SK-N-SH (cell line): Measurements from ENCODE around the gene FAM53C. TPM values are rescaled to one million over a fixed set of nuclear protein-coding genes. Genes with fewer than 3 reads are reported as not detected.

Experiments used
- CTCF ChIA-PET: fragments of 300-600, 350-600 bp; formaldehyde crosslinking; extraction: SDS; loops from one replicate; lab custom pipeline; 2021; lab: Yijun Ruan, JAX
- POLR2A ChIA-PET: fragments of 350-600 bp; sonication (Branson Sonifier 250); formaldehyde crosslinking; extraction: SDS; loops from one replicate; lab custom pipeline; 2020; ENCODE audit warnings: antibody characterized with exemption, inconsistent platforms; lab: Yijun Ruan, JAX
- DNase-seq: peaks from one replicate; pipeline ENCODE4 v3.0.0; 2012
- H2AFZ ChIP-seq: fragments of 200-600 bp; sonication (generic); 2 replicates; pipeline ENCODE4 v1.8.1; 2016; ENCODE audit warnings: antibody characterized with exemption, mild to moderate bottlenecking, low read depth
- H3F3A ChIP-seq: fragments of 200-600 bp; sonication (generic); replicated peaks from 2 replicates; pipeline ENCODE3; 2016; ENCODE audit warnings: antibody characterized with exemption, mild to moderate bottlenecking; ENCODE audit not compliant: insufficient read depth
- H3K27ac ChIP-seq, 2 experiments: fragments of 200-500 bp in 1 of 2; fragments of 200-600 bp in 1 of 2; sonication (Bioruptor generic) in 1 of 2; sonication (generic), shearing (Covaris generic) in 1 of 2; 2 replicates each; pipeline versions ENCODE4 v1.5.1 to v1.6.1; 2014 to 2016; ENCODE audit warnings: low read depth in 2 of 2, inconsistent platforms in 1 of 2, low read length in 1 of 2, mild to moderate bottlenecking in 1 of 2, mixed read lengths in 1 of 2
- H3K27me3 ChIP-seq: fragments of 200-600 bp; sonication (generic), shearing (Covaris generic); 2 replicates; pipeline ENCODE4 v1.6.1; 2016; ENCODE audit warnings: mixed run types; ENCODE audit not compliant: insufficient read depth
- H3K36me3 ChIP-seq, 2 experiments: fragments of 200-500 bp in 1 of 2; fragments of 200-600 bp in 1 of 2; sonication (Bioruptor generic) in 1 of 2; sonication (generic) in 1 of 2; replicated peaks in 1 of 2; 2 replicates each; pipeline versions ENCODE3 to v1.5.1; 2014 to 2016; ENCODE audit warnings: low read length in 1 of 2, mild to moderate bottlenecking in 1 of 2; ENCODE audit not compliant: insufficient read depth in 2 of 2, control insufficient read depth in 1 of 2
- H3K4me1 ChIP-seq, 2 experiments: fragments of 200-500 bp in 1 of 2; fragments of 200-600 bp in 1 of 2; sonication (Bioruptor generic) in 1 of 2; sonication (generic), shearing (Covaris generic) in 1 of 2; 2 replicates each; pipeline versions ENCODE4 v1.5.1 to v1.6.1; 2014 to 2016; ENCODE audit warnings: low read depth in 1 of 2, low read length in 1 of 2, mixed run types in 1 of 2; ENCODE audit not compliant: insufficient read depth in 2 of 2, control insufficient read depth in 1 of 2
- H3K4me2 ChIP-seq: fragments of 200-600 bp; sonication (generic), shearing (Covaris generic); 2 replicates; pipeline ENCODE4 v1.6.1; 2017; ENCODE audit warnings: mixed run types
- H3K4me3 ChIP-seq, 2 experiments: fragments of 200-500 bp in 1 of 2; fragments of 200-600 bp in 1 of 2; sonication (Bioruptor generic) in 1 of 2; sonication (generic), shearing (Covaris generic) in 1 of 2; 2 replicates each; pipeline versions ENCODE4 v1.5.1 to v1.8.1; 2014 to 2016; ENCODE audit warnings: low read depth in 2 of 2, inconsistent platforms in 1 of 2, low read length in 1 of 2, mild to moderate bottlenecking in 1 of 2, mixed read lengths in 1 of 2, moderate library complexity in 1 of 2
- H3K79me2 ChIP-seq: fragments of 200-600 bp; sonication (generic); 2 replicates; pipeline ENCODE4 v1.8.1; 2017; ENCODE audit warnings: mild to moderate bottlenecking; ENCODE audit not compliant: insufficient read depth
- H3K9ac ChIP-seq: fragments of 200-600 bp; sonication (generic); 2 replicates; pipeline ENCODE4 v1.6.1; 2017; ENCODE audit warnings: mixed run types
- H3K9me2 ChIP-seq: fragments of 200-600 bp; sonication (generic); 2 replicates; pipeline ENCODE4 v1.6.1; 2017; ENCODE audit warnings: mixed run types
- H3K9me3 ChIP-seq: fragments of 200-600 bp; sonication (generic); 2 replicates; pipeline ENCODE4 v1.6.1; 2017; ENCODE audit warnings: mixed run types, mild to moderate bottlenecking, moderate library complexity
- H4K20me1 ChIP-seq: fragments of 200-600 bp; sonication (generic); 2 replicates; pipeline ENCODE4 v1.6.1; 2017; ENCODE audit warnings: mild to moderate bottlenecking, mixed run types; ENCODE audit not compliant: insufficient read depth
- CHD2 ChIP-seq: fragments of 150-350 bp; IDR thresholded peaks from 2 replicates; pipeline ENCODE4 v1.6.1; 2018; ENCODE audit warnings: low read length; ENCODE audit not compliant: partially characterized antibody
- CTCF ChIP-seq: fragments of 200-600 bp; sonication (generic); IDR thresholded peaks from 2 replicates; pipeline ENCODE4 v1.6.1; 2017; ENCODE audit warnings: antibody characterized with exemption, mild to moderate bottlenecking, moderate library complexity
- ELF1 ChIP-seq: IDR thresholded peaks from 2 replicates; pipeline ENCODE4 v1.4.0; 2012
- EP300 ChIP-seq, 2 experiments: IDR thresholded peaks; 2 replicates each; pipeline versions ENCODE4 v1.4.0 to v1.6.1; 2012; ENCODE audit warnings: borderline replicate concordance in 1 of 2, low read depth in 1 of 2, low read length in 1 of 2
- EZH2phosphoT487 ChIP-seq: fragments of 200-600 bp; sonication (generic); IDR thresholded peaks from 2 replicates; pipeline ENCODE4 v1.6.1; 2017; ENCODE audit warnings: low read depth, mixed run types, mild to moderate bottlenecking, antibody characterized with exemption, moderate library complexity, borderline replicate concordance
- FOSL2 ChIP-seq: IDR thresholded peaks from 2 replicates; pipeline ENCODE4 v1.4.0; 2012; ENCODE audit warnings: low read depth, mild to moderate bottlenecking, moderate library complexity, borderline replicate concordance
- FOXJ3 ChIP-seq: sonication (generic); formaldehyde crosslinking; IDR thresholded peaks from 2 replicates; pipeline ENCODE4 v1.5.1; 2020; ENCODE audit warnings: mild to moderate bottlenecking, missing genetic modification reagents
- FOXM1 ChIP-seq: IDR thresholded peaks from 2 replicates; pipeline ENCODE4 v1.4.0; 2012; ENCODE audit warnings: low read depth, mild to moderate bottlenecking
- GABPA ChIP-seq: IDR thresholded peaks from 2 replicates; pipeline ENCODE4 v1.4.0; 2012; ENCODE audit warnings: low read depth, mild to moderate bottlenecking
- GATA2 ChIP-seq: sonication (generic); formaldehyde crosslinking; IDR thresholded peaks from 2 replicates; pipeline ENCODE4 v1.5.0; 2020; ENCODE audit warnings: mild to moderate bottlenecking, missing genetic modification reagents
- IRF3 ChIP-seq: fragments of 150-350 bp; IDR thresholded peaks from 2 replicates; pipeline ENCODE4 v1.6.1; 2016; ENCODE audit warnings: mild to moderate bottlenecking, low read depth, low read length
- JUND ChIP-seq: IDR thresholded peaks from 2 replicates; pipeline ENCODE4 v1.4.0; 2012
- MAX ChIP-seq: IDR thresholded peaks from 2 replicates; pipeline ENCODE4 v1.4.0; 2012; ENCODE audit warnings: low read depth
- MEF2A ChIP-seq: IDR thresholded peaks from 2 replicates; pipeline ENCODE4 v1.4.0; 2012; ENCODE audit warnings: low read depth, borderline replicate concordance
- MXI1 ChIP-seq: IDR thresholded peaks from 2 replicates; pipeline ENCODE4 v1.6.1; 2012; ENCODE audit warnings: mild to moderate bottlenecking, low read depth, low read length, improper control_type of control experiment
- NFIC ChIP-seq: IDR thresholded peaks from 2 replicates; pipeline ENCODE4 v1.4.0; 2012; ENCODE audit warnings: borderline replicate concordance
- PBX3 ChIP-seq: IDR thresholded peaks from 2 replicates; pipeline ENCODE4; 2012
- RAD21 ChIP-seq: IDR thresholded peaks from 2 replicates; pipeline ENCODE4 v1.6.1; 2012; ENCODE audit warnings: mild to moderate bottlenecking, low read length
- RXRA ChIP-seq: IDR thresholded peaks from 2 replicates; pipeline ENCODE4 v1.4.0; 2012; ENCODE audit warnings: low read depth, mild to moderate bottlenecking, borderline replicate concordance
- SIN3A ChIP-seq: IDR thresholded peaks from 2 replicates; pipeline ENCODE4 v1.6.1; 2012; ENCODE audit warnings: low read depth, mild to moderate bottlenecking, low read length, moderate library complexity, borderline replicate concordance
- TAF1 ChIP-seq: IDR thresholded peaks from 2 replicates; pipeline ENCODE4 v1.6.1; 2012; ENCODE audit warnings: low read depth, mild to moderate bottlenecking, low read length, moderate library complexity, borderline replicate concordance
- TCF12 ChIP-seq: IDR thresholded peaks from 2 replicates; pipeline ENCODE4 v1.4.0; 2012
- TEAD4 ChIP-seq: IDR thresholded peaks from 2 replicates; pipeline ENCODE4 v1.4.0; 2012; ENCODE audit warnings: mild to moderate bottlenecking, borderline replicate concordance; ENCODE audit not compliant: insufficient read depth
- USF2 ChIP-seq: fragments of 150-350 bp; IDR thresholded peaks from 2 replicates; pipeline ENCODE4 v1.6.1; 2017; ENCODE audit warnings: antibody characterized with exemption, low read length, low read depth, borderline replicate concordance
- YY1 ChIP-seq: IDR thresholded peaks from 2 replicates; pipeline ENCODE4 v1.4.0; 2012; ENCODE audit warnings: low read depth, mild to moderate bottlenecking
- ZBTB33 ChIP-seq: IDR thresholded peaks from 2 replicates; pipeline ENCODE4 v1.4.0; 2012; ENCODE audit warnings: low read depth, borderline replicate concordance
- WGBS: methylation state at CpG from one replicate; pipeline ENCODE4 v1.1.6; 2017; ENCODE audit warnings: low lambda C conversion rate; 5-methylcytosine and 5-hydroxymethylcytosine counted together
- polyA plus RNA-seq, 3 experiments: library from polyadenylated mRNA; depleted of rRNA; stranded (reverse); fragments of >200 nt; gene quantifications; 2 replicates each; pipeline ENCODE4 v1.2.3, GENCODE V29; 2012

FAM53C gene
- polyA plus RNA-seq, 1 of the 3 experiments (the other 2 are of a cell fraction), result 14.5 TPM

- no peak overlapping the region for H2AFZ ChIP-seq
- WGBS, result 33% methylated on average over 6 of the region's 6 CpGs
- CTCF ChIA-PET, result interaction anchor here (0.7 to 8.9 kb wide), 10 partner anchors 10 to 514 kb away, joined by 3 to 239 read pairs (median 4); partner anchors contain the start of genes BRD8, CDC25C, FAM53C and KIF20A
- H3K79me2 ChIP-seq, result peaks cover 71% of the 10 kb centered on the region
- H3K27me3 ChIP-seq, result no peaks in the 10 kb centered on the region
- H3K9ac ChIP-seq, result no peak overlapping the region
- peak overlapping the region in 1 of 2 experiments; percentile 81; a peak in 1 of 4 replicates for H3K27ac ChIP-seq
- POLR2A ChIA-PET, result interaction anchor here (1.3 kb wide), 1 partner anchor 17 kb away, joined by 4 read pairs; the partner anchor contains the start of gene FAM53C
- no peaks in the 10 kb centered on the region for H3K9me3 ChIP-seq
- H3K9me2 ChIP-seq, result no peaks in the 10 kb centered on the region
- DNase-seq, result peak; percentile 64
- H3K4me1 ChIP-seq, result peaks cover 7 to 9% of the 10 kb centered on the region in 2 experiments; a peak in 3 of 4 replicates
- peak overlapping the region; percentile 81 for H3K4me2 ChIP-seq
- peak; percentile 62; the same call in 1 of the 2 replicates for TF ChIP-seq MXI1
- no peak for TF ChIP-seq GATA2 (CRISPR knock-in tag)
- no peak for TF ChIP-seq EZH2phosphoT487
- no peak for TF ChIP-seq SIN3A
- peak; percentile 86 for TF ChIP-seq PBX3
- TF ChIP-seq FOSL2, result no peak; the same call in 1 of the 2 replicates
- TF ChIP-seq TCF12, result no peak
- TF ChIP-seq RAD21, result no peak
- no peak for TF ChIP-seq FOXJ3
- TF ChIP-seq ZBTB33, result no peak
- no peak for TF ChIP-seq CHD2
- no peak for TF ChIP-seq TEAD4
- TF ChIP-seq MAX, result peak; percentile 70; the same call in 1 of the 2 replicates
- no peak for TF ChIP-seq ELF1
- TF ChIP-seq EP300 (IDR thresholded peaks at IDR 0.05; ENCODE audit: borderline replicate concordance in 1 of 2, low read depth in 1 of 2, low read length in 1 of 2), result no peak
- no peak for TF ChIP-seq FOXM1
- no peak for TF ChIP-seq YY1
- no peak for TF ChIP-seq RXRA
- TF ChIP-seq MEF2A, result no peak
- TF ChIP-seq CTCF, result peak; percentile 32
- TF ChIP-seq TAF1, result no peak
- TF ChIP-seq NFIC, result no peak
- TF ChIP-seq IRF3, result no peak
- TF ChIP-seq USF2, result no peak
- TF ChIP-seq JUND, result no peak
- no peak for TF ChIP-seq GABPA
- TF ChIP-seq, all 33 proteins: peak for 4
- H3K36me3 ChIP-seq, result peaks cover 2 to 7% of the 10 kb centered on the region in 2 experiments
- H3F3A ChIP-seq, result peaks cover 39% of the 10 kb centered on the region
- peak overlapping the region; percentile 81 to 92 for H3K4me3 ChIP-seq
- H4K20me1 ChIP-seq, result peaks cover 63% of the 10 kb centered on the region
Observed at GRCh38 chr5:138354926-138355378, 16.9 kb downstream of the FAM53C start.
